Body of pancreas (tissue), 4 donors: ENCODE measurements around the gene ZRANB1.

Experiments
- CTCF ChIP-seq, 7 experiments: fragments of 450-650 bp in 4 of 7; fragments of 200-600 bp in 3 of 7; sonication (generic) in 3 of 7; IDR thresholded peaks; one replicate each; pipeline ENCODE4 v1.5.1; 2016 to 2019; ENCODE audit warnings: antibody characterized with exemption in 7 of 7
- POLR2A ChIP-seq, 3 donors: fragments of 450-650 bp; IDR thresholded peaks; one replicate each; pipeline ENCODE4 v1.6.1; 2016; ENCODE audit warnings: antibody characterized with exemption in 3 of 3, mild to moderate bottlenecking in 2 of 3

- TF ChIP-seq POLR2A (IDR thresholded peaks at IDR 0.05) (no peak), CTCF (IDR thresholded peaks at IDR 0.05) (no peak)
These were observed 2.6 kb upstream of the ZRANB1 start for GRCh38 chr10:124939290-124939689.
